ENCODE results near the gene GPC5. TPM values are rescaled to one million over a fixed set of nuclear protein-coding genes. Genes with fewer than 3 reads are reported as not detected.

Gene GPC5
- total RNA-seq, 1 donor from 2014 or later: 10.2 TPM

GRCh38 chr13:92362717-92363116 is 964.3 kb downstream of the GPC5 start:
- Mint-ChIP-seq H3K9me3 (ENCODE audit: unreplicated experiment) (no peaks in the 10 kb centered on the region), H3K27ac (ENCODE audit: unreplicated experiment) (no peak overlapping the region), H3K27me3 (ENCODE audit: unreplicated experiment) (no peaks in the 10 kb centered on the region), H3K4me1 (ENCODE audit: low read depth, unreplicated experiment) (no peaks in the 10 kb centered on the region), H3K36me3 (ENCODE audit: unreplicated experiment) (peaks cover 10% of the 10 kb centered on the region), H3K4me3 (ENCODE audit: unreplicated experiment) (no peak overlapping the region)
- no peak for DNase-seq
- TF ChIP-seq CTCF (IDR thresholded peaks at IDR 0.05; ENCODE audit: partially characterized antibody, unreplicated experiment): no peak

GRCh38 chr13:92365904-92366303 is 967.5 kb downstream of the GPC5 start:
- no peaks in the 10 kb centered on the region for H3K9me3 Mint-ChIP-seq (ENCODE audit: unreplicated experiment)
- H3K4me1 Mint-ChIP-seq (ENCODE audit: low read depth, unreplicated experiment): no peaks in the 10 kb centered on the region
- no peak for DNase-seq
- H3K4me3 Mint-ChIP-seq (ENCODE audit: unreplicated experiment): no peak overlapping the region
- TF ChIP-seq CTCF (IDR thresholded peaks at IDR 0.05; ENCODE audit: partially characterized antibody, unreplicated experiment): no peak
- no peak overlapping the region for H3K27ac Mint-ChIP-seq (ENCODE audit: unreplicated experiment)
- no peaks in the 10 kb centered on the region for H3K36me3 Mint-ChIP-seq (ENCODE audit: unreplicated experiment)
- H3K27me3 Mint-ChIP-seq (ENCODE audit: unreplicated experiment): no peaks in the 10 kb centered on the region

GRCh38 chr13:92377396-92377795 is 979.0 kb downstream of the GPC5 start:
- Mint-ChIP-seq H3K27me3 (ENCODE audit: unreplicated experiment) (peaks cover 2% of the 10 kb centered on the region), H3K9me3 (ENCODE audit: unreplicated experiment) (no peaks in the 10 kb centered on the region), H3K4me1 (ENCODE audit: low read depth, unreplicated experiment) (no peaks in the 10 kb centered on the region), H3K27ac (ENCODE audit: unreplicated experiment) (no peak overlapping the region), H3K4me3 (ENCODE audit: unreplicated experiment) (no peak overlapping the region), H3K36me3 (ENCODE audit: unreplicated experiment) (no peaks in the 10 kb centered on the region)
- TF ChIP-seq CTCF (IDR thresholded peaks at IDR 0.05; ENCODE audit: partially characterized antibody, unreplicated experiment): no peak
- no peak for DNase-seq

- Mint-ChIP-seq H3K27me3 (ENCODE audit: unreplicated experiment) (peaks cover 2% of the 10 kb centered on the region), H3K36me3 (ENCODE audit: unreplicated experiment) (no peaks in the 10 kb centered on the region), H3K4me3 (ENCODE audit: unreplicated experiment) (no peak overlapping the region), H3K27ac (ENCODE audit: unreplicated experiment) (no peak overlapping the region), H3K9me3 (ENCODE audit: unreplicated experiment) (no peaks in the 10 kb centered on the region), H3K4me1 (ENCODE audit: low read depth, unreplicated experiment) (peaks cover 4% of the 10 kb centered on the region)
- no peak for TF ChIP-seq CTCF (IDR thresholded peaks at IDR 0.05; ENCODE audit: partially characterized antibody, unreplicated experiment)
- no peak for DNase-seq
Observed at GRCh38 chr13:92379371-92379770, 981.0 kb downstream of the GPC5 start.

- Mint-ChIP-seq H3K4me3 (ENCODE audit: unreplicated experiment) (no peak overlapping the region), H3K36me3 (ENCODE audit: unreplicated experiment) (no peaks in the 10 kb centered on the region), H3K27me3 (ENCODE audit: unreplicated experiment) (peaks cover 2% of the 10 kb centered on the region), H3K27ac (ENCODE audit: unreplicated experiment) (no peak overlapping the region), H3K4me1 (ENCODE audit: low read depth, unreplicated experiment) (peaks cover 9% of the 10 kb centered on the region), H3K9me3 (ENCODE audit: unreplicated experiment) (no peaks in the 10 kb centered on the region)
- no peak for TF ChIP-seq CTCF (IDR thresholded peaks at IDR 0.05; ENCODE audit: partially characterized antibody, unreplicated experiment)
- DNase-seq: no peak
Observed at GRCh38 chr13:92384410-92384809, 986.0 kb downstream of the GPC5 start.

Data from glutamatergic neuron (in vitro differentiated cells).